Measurements from ENCODE around the gene MBD3.

MBD3 gene

GRCh38 chr19:1577090-1577928 lies 15.4 kb downstream of the MBD3 start:
- Histone ChIP-seq H4K20me1 (ENCODE audit: insufficient read depth, low read length) (no peaks in the 10 kb centered on the region), H3K36me3 (ENCODE audit: insufficient read depth, low read length) (peaks cover 65% of the 10 kb centered on the region)

GRCh38 chr19:1576242-1577089 lies 16.2 kb downstream of the MBD3 start:
- Histone ChIP-seq H4K20me1 (ENCODE audit: insufficient read depth, low read length) (no peaks in the 10 kb centered on the region), H3K4me2 (ENCODE audit: low read length) (no peak overlapping the region), H3F3A (ENCODE audit: insufficient read depth, low read length) (no peaks in the 10 kb centered on the region), H3K9me2 (ENCODE audit: low read depth, low read length) (no peaks in the 10 kb centered on the region), H3K36me3 (ENCODE audit: insufficient read depth, low read length) (peaks cover 56% of the 10 kb centered on the region), H3K4me3 (ENCODE audit: low read depth, low read length, poor library complexity, severe bottlenecking) (no peak overlapping the region), H3K9ac (ENCODE audit: low read length) (no peak overlapping the region), H3K27ac (ENCODE audit: low read depth, low read length, poor library complexity, severe bottlenecking) (no peak overlapping the region), H3K4me1 (ENCODE audit: insufficient read depth, low read length, severe bottlenecking) (no peaks in the 10 kb centered on the region), H3K9me3 (ENCODE audit: low read length) (no peaks in the 10 kb centered on the region), H2AFZ (ENCODE audit: low read length) (no peak overlapping the region), H3K79me2 (ENCODE audit: insufficient read depth, low read length) (no peaks in the 10 kb centered on the region), H3K27me3 (ENCODE audit: insufficient read depth, low read length) (no peaks in the 10 kb centered on the region)
- no peak for TF ChIP-seq EZH2 (IDR thresholded peaks at IDR 0.05; ENCODE audit: borderline replicate concordance, low read length)
- no peak for TF ChIP-seq CTCF (IDR thresholded peaks at IDR 0.05; ENCODE audit: low read length)

More at GRCh38 chr19:1577090-1577928, 15.4 kb downstream of the MBD3 start:
- Histone ChIP-seq H3K4me2 (ENCODE audit: low read length) (no peak overlapping the region), H3K79me2 (ENCODE audit: insufficient read depth, low read length) (no peaks in the 10 kb centered on the region), H3K27me3 (ENCODE audit: insufficient read depth, low read length) (no peaks in the 10 kb centered on the region), H2AFZ (ENCODE audit: low read length) (no peak overlapping the region), H3K4me1 (ENCODE audit: insufficient read depth, low read length, severe bottlenecking) (no peaks in the 10 kb centered on the region), H3K9ac (ENCODE audit: low read length) (no peak overlapping the region), H3K9me2 (ENCODE audit: low read depth, low read length) (no peaks in the 10 kb centered on the region), H3K4me3 (ENCODE audit: low read depth, low read length, poor library complexity, severe bottlenecking) (no peak overlapping the region), H3K27ac (ENCODE audit: low read depth, low read length, poor library complexity, severe bottlenecking) (no peak overlapping the region), H3K9me3 (ENCODE audit: low read length) (no peaks in the 10 kb centered on the region), H3F3A (ENCODE audit: insufficient read depth, low read length) (no peaks in the 10 kb centered on the region)
- TF ChIP-seq EZH2 (IDR thresholded peaks at IDR 0.05; ENCODE audit: borderline replicate concordance, low read length) (no peak), CTCF (IDR thresholded peaks at IDR 0.05; ENCODE audit: low read length) (no peak)

- no peaks in the 10 kb centered on the region for H3K9me2 ChIP-seq (ENCODE audit: low read depth, low read length)
- H4K20me1 ChIP-seq (ENCODE audit: insufficient read depth, low read length) = no peaks in the 10 kb centered on the region
- no peak overlapping the region for H2AFZ ChIP-seq (ENCODE audit: low read length)
- H3K4me3 ChIP-seq (ENCODE audit: low read depth, low read length, poor library complexity, severe bottlenecking) = no peak overlapping the region
- no peaks in the 10 kb centered on the region for H3K27me3 ChIP-seq (ENCODE audit: insufficient read depth, low read length)
- no peak overlapping the region for H3K4me2 ChIP-seq (ENCODE audit: low read length)
- H3K79me2 ChIP-seq (ENCODE audit: insufficient read depth, low read length) = no peaks in the 10 kb centered on the region
- H3K27ac ChIP-seq (ENCODE audit: low read depth, low read length, poor library complexity, severe bottlenecking) = no peak overlapping the region
- no peaks in the 10 kb centered on the region for H3K9me3 ChIP-seq (ENCODE audit: low read length)
- H3F3A ChIP-seq (ENCODE audit: insufficient read depth, low read length) = no peaks in the 10 kb centered on the region
- H3K9ac ChIP-seq (ENCODE audit: low read length) = no peak overlapping the region
- H3K36me3 ChIP-seq (ENCODE audit: insufficient read depth, low read length) = peaks cover 47% of the 10 kb centered on the region
- TF ChIP-seq EZH2 (IDR thresholded peaks at IDR 0.05; ENCODE audit: borderline replicate concordance, low read length) (no peak), CTCF (IDR thresholded peaks at IDR 0.05; ENCODE audit: low read length) (no peak)
- no peaks in the 10 kb centered on the region for H3K4me1 ChIP-seq (ENCODE audit: insufficient read depth, low read length, severe bottlenecking)
These were observed 17.1 kb downstream of the MBD3 start for GRCh38 chr19:1575323-1576241.

All from OCI-LY1 (cell line).